Stimulated activated CD4-positive, alpha-beta T cell treated with anti-CD3 and anti-CD28 coated beads, Interleukin-2, amount 100 ng/mL, for 4 hours (primary cell): ENCODE results near the gene SMAP1.

Experiments
- DNase-seq: peaks from one replicate; pipeline ENCODE4 v3.0.0-alpha.2; 2020; ENCODE audit warnings: low read depth

SMAP1 gene

GRCh38 chr6:70684794-70685493, 17.3 kb downstream of the SMAP1 start:
- no peak for DNase-seq

GRCh38 chr6:70685494-70686180, 18.0 kb downstream of the SMAP1 start:
- no peak for DNase-seq

- DNase-seq, result no peak
Measured at GRCh38 chr6:70686548-70687133, 19.0 kb downstream of the SMAP1 start.

- DNase-seq, result no peak
Measured at GRCh38 chr6:70693887-70694286, 26.2 kb downstream of the SMAP1 start.

DNA sequence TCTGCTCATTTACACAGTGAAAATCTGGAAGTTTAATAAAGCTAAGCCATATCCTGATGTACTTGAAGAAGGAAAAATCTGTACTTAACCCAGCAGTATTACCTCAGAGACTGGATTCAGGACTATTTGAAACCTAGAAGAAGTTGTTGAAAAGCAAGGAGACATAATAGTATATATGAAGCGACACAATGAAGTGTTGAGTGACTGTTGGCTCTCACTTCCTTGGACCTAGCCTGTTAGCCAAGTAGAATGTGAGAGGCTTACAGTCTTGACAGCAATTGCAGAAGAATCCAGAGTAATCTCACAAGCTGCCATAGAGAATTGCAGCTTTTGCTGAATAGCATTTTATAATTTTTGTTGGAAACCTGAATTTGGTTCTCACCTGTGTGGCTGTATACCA, 26.7 kb downstream of the SMAP1 start:
- no peak for DNase-seq

GRCh38 chr6:70700922-70701876, 33.5 kb downstream of the SMAP1 start:
- DNase-seq, result no peak

GRCh38 chr6:70705772-70706171, 38.1 kb downstream of the SMAP1 start:
- no peak for DNase-seq

DNA sequence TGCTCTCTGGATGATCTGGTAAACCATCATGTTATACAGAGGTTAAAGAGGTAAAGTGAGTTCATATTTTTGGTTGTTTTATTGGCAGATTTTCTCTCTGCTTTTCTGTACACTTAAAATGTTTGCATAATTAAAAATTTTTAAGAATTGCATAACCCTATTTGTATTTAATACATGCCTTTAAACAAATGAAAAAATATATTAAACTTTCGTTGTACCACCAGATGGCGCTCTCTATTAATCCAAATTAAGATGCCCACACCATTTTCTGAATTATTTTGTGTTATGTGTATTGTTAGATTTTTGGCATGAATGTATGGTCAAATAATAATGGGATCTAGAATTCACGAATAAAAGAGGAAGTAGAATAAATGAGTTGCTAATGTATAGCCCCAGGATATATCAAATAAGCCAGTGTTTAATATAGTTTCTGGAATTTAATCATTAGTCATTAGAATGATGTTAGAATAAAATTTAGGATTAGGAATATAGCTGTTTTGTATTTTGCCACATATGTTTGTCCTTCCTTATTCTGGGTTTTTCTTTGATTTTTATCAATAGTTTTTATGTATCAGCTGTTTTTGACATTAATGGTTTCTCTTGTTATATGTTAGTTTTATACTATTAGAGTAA, 38.9 kb downstream of the SMAP1 start:
- no peak for DNase-seq

- no peak for DNase-seq
Measured at GRCh38 chr6:70707893-70708292, 40.2 kb downstream of the SMAP1 start.

DNA sequence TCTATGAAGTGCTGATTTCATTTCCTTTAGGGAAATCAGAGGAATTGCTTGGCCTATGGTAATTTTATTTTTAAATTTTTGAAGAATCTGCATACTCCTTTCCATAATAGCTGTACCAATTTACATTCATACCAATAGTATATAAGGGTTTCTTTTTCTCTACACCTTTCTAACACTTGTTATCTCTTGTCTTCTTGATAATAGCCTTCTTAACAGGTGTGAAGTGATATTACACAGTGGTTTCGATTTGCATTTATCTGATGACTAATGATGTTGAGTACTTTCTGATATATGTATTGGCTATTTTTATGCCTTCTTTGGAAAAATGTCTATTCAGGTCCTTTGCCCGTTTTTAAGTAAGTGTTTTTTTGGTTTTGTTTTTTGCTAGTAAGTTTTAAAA, 40.8 kb downstream of the SMAP1 start:
- no peak for DNase-seq

DNA sequence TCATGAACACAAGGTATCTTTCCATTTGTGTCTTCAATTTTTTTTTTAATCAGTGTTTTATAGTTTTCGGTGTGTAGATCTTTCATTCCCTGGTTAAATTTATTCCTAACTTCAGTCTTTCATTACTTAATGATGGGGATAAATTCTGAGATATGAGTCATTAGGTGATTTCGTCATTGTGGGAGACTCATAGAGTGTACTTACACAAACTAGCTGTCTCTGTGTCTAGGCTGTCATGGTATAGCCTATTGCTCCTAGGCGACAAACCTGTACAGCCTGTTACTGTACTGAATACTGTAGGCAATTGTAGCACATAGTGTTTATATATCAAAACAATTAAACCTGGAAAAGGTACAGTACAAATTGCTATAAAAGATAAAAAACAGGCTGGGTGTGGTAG, 42.1 kb downstream of the SMAP1 start:
- no peak for DNase-seq

DNA sequence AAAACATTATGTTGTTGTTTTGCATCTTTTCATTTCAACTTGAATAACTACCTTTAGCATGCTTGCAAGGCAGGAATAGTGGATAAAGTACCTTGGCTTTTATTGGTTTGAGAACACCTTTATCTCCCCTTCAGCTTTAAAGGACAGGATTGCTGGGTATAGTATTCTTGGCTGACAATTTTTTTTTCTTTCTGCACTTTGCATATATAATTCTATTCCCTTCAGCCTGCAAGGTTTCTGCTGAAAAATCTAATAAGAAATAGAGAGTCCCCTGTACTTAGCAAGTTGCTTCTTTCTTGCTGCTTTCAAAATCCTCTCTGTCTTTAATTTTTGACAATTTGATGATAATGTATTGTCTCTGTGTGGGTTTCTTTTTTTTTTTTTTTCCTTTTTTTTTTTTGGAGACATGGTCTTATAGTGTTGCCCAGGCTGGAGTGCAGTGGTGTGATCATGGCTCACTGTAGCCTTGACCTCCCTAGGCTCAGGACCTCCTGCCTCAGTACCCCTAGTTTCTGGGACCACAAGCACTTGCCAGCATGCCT, 47.1 kb downstream of the SMAP1 start:
- no peak for DNase-seq

- DNase-seq, result no peak
Measured at GRCh38 chr6:70717038-70717801, 49.5 kb downstream of the SMAP1 start.

DNA sequence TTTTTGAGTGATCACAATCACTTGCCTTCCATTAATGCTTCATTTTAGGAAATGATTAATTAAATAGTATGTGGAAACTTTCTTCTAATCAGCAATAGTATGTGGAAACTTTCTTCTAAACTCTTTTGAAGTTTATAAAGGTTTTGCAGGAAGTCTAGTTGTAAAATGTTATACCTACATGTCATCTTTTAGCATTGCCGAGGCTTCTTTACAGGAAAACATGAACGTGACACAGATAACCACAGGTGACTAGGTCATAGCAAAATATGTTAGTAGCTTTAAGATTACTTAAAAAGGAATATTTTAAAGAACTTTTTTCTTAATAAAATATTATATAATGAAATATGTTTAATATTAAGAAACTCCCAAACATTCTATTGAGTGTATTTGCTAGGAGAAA, 56.8 kb downstream of the SMAP1 start:
- no peak for DNase-seq

- no peak for DNase-seq
Measured at GRCh38 chr6:70725817-70726415, 58.2 kb downstream of the SMAP1 start.

DNA sequence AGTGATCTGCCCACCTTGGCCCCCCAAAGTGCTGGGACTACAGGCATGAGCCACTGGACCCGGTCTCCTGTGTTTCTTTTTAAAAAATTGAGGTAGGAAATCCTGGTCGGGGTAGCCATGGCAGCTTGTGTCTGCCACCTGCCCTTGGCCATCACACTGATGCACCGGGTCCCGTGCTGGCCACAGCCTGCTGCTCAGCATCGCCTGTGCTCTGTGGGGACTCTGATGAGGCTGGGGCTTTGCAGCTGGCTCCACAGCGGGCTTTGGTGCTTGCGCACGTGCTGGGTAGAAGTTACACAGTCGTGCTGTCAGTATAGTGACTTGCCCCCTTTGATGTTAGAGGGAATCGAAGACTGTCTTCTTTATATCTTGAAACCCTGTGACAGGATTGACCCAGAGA, 66.7 kb downstream of the SMAP1 start:
- no peak for DNase-seq

DNA sequence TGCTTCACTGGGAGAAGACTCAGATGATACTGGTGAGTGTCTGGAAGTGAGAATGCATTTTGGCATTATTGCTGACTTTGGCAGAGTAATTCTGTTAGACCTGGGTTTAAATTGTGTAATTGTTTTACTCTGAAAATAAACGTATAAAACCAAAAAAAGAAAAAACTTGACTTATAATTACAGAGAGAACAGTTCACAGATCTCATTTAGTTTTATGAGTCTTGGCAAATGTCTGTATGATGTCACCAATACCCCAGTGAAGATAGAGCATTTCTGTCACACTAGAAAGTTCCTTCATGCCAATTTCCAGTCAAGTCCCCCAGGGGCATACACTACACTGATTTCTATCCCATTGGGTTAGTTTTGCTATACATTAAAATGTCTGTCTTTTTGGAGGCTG, 67.3 kb downstream of the SMAP1 start:
- DNase-seq, result no peak

DNA sequence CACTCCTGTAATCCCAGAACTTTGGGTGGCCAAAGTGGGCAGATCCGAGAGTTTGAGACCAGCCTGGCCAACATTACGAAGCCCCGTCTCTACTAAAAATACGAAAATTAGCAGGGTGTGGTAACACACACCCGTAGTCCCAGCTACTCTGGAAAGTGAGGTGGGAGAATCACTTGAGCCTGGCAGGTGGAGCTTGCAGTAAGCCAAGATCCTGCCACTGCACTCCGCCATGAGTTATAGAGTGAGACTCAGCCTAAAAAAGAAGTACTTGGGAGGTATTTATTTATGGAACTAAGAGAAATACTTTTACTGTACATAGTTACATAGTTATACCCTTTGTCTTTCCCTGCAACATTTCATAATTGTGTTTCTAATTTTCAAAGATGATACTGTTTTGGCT, 67.8 kb downstream of the SMAP1 start:
- DNase-seq, result no peak

GRCh38 chr6:70738028-70738427, 70.3 kb downstream of the SMAP1 start:
- DNase-seq, result no peak

DNA sequence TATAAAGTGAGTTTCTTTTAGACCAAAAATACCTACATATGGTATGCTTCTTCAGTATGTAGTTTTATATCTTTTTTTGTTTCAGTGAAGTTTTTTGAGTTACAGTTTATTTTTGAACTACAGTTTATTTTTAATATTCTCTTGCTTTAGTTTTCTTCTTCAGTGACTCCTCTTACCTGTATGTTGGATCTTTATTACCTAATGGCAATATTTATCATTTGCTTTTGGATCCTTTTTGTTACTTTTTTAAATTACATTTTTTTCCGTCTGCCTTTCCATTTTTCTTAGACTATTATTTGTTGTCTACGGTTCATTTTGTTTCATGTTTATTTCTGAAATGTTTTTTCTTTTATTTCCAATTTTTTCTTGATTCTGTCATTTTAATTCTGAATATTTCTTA, 71.9 kb downstream of the SMAP1 start:
- DNase-seq, result no peak
